ENCODE measurements around the gene UGGT1.

Gene UGGT1

DNA sequence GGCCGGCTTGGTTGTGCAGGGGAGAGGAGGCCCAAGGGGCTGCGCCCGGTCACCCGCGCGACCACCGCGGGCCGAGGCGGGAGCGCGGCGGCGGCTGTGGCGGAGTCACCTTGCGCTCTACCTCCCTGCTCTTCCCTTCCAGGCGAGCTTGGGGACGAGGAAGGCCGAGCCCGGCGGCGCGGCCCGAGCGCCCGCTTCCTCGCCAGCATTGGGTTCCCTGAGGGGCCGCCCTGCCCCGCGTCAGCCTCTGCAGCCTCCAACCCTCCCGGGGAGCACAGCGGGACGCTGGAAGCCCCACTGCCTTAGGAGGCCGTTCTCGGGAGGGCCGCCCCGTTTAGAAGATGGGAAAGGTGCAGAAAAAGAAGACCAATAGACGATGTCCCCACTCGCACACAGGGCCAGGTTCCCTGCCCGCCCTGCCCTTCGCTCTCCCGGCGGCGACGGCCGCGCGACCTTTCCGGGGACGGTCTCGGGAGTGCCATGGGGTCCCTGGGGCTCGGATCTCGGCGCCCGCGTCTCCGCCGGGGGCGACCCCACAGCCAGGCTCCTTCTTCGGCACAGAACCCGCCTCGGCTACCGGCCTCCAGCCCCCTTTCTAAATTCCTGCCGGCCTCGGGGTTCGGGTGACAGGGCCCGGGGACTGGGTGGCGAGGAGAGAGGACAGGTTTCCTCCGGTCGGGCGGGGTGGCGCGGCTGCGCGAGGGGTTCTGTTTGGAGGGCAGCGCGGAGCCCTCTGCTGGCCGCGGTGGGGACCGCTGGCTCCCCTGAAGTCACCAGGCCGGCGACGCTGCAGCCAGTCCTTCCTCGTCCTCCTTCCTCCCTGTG lies 142.2 kb downstream of the UGGT1 start:
- peak overlapping the region; percentile 46 for H3K4me3 ChIP-seq (ENCODE audit: low read depth, low read length)
- peak; percentile 98 for TF ChIP-seq CTCF (IDR thresholded peaks at IDR 0.05; ENCODE audit: borderline replicate concordance, insufficient read depth, low read depth, low read length)

GRCh38 chr2:128233790-128234395 lies 142.9 kb downstream of the UGGT1 start:
- no peak overlapping the region for H3K4me3 ChIP-seq (ENCODE audit: low read depth, low read length)
- no peak for TF ChIP-seq CTCF (IDR thresholded peaks at IDR 0.05; ENCODE audit: borderline replicate concordance, insufficient read depth, low read depth, low read length)

GRCh38 chr2:128234613-128235012 lies 143.6 kb downstream of the UGGT1 start:
- no peak overlapping the region for H3K4me3 ChIP-seq (ENCODE audit: low read depth, low read length)
- no peak for TF ChIP-seq CTCF (IDR thresholded peaks at IDR 0.05; ENCODE audit: borderline replicate concordance, insufficient read depth, low read depth, low read length)

- no peak for TF ChIP-seq CTCF (IDR thresholded peaks at IDR 0.05; ENCODE audit: borderline replicate concordance, insufficient read depth, low read depth, low read length)
- H3K4me3 ChIP-seq (ENCODE audit: low read depth, low read length) = no peak overlapping the region
These were observed 144.6 kb downstream of the UGGT1 start for GRCh38 chr2:128235581-128235980.

- H3K4me3 ChIP-seq (ENCODE audit: low read depth, low read length) = no peak overlapping the region
- no peak for TF ChIP-seq CTCF (IDR thresholded peaks at IDR 0.05; ENCODE audit: borderline replicate concordance, insufficient read depth, low read depth, low read length)
These were observed 145.6 kb downstream of the UGGT1 start for GRCh38 chr2:128236491-128237035.

DNA sequence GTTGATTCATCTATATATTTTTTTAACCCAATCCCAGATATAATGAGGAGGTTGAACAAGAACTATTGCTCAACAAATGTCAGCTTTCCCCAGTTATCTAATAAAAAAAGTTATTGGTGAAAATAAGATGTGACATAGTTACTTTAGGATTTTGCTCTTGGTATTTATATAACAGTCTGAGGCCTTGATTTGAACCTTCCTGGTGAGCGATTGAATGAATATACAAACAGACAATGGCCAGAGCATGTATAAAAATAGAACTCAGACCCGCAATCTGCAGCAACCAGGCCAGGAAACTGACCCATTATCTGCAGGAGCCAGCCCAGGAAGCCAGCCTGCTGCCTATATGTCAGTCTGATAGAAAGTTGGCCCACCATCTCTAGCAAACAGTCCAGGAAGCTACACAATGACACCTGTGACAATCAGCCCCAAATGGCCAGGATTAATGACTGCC lies 146.1 kb downstream of the UGGT1 start:
- TF ChIP-seq CTCF (IDR thresholded peaks at IDR 0.05; ENCODE audit: borderline replicate concordance, insufficient read depth, low read depth, low read length) = no peak
- no peak overlapping the region for H3K4me3 ChIP-seq (ENCODE audit: low read depth, low read length)

Measured in GM12875 (cell line).